NCI-H69 (cell line): ENCODE results near the gene SUMO2.
"Not testable (repeated sequence)": the region's sequence is repeated elsewhere in the genome, so short reads cannot be mapped to it uniquely, and the experiment has no call there.

Experiments used
- DNase-seq: peaks from one replicate; lab custom pipeline; 2025; lab: John Stamatoyannopoulos, UW

SUMO2 gene

DNA sequence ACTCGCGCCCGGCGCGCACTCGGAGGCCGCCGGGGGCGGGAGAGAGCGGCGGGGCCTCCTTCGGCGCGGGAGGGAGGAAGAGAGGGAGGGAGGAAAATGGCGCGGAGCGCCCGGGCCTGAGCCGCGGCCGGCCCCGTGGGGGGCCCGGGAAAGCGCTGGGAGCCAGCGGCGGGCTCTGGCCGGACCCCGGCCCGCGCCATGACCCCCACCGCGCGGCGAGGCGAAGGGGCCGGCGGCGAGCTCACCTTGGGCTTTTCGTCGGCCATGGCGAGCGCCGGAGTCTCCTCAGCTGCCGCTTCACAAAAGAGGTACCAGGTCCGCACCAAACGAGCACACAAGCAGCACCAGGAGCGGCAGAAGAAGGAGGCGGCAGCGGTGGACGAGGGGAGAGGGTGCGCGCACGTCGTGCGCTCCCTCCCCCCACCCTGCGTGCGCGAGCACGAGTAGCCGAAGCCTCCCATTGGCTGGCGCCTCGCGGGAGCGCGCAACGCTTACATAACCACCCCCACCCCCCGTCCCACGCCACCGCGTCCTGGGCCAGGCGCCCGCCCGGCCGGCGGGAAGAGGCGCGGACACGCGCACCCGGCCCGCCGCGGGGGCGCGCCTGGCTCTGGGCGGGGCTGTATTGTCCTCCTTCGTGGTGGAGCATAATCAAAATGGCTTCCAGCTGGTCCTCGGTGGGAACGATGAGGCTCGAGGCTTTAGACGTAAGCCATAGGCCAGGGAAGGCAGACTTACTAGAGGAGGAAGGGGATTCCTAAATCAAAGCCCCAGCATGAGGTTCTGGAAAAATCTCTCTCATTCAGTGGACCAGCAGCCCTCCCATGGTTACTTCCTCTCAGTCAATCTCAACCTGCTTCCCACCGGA lies at the start of gene SUMO2:
TSS of gene SUMO2 (minus strand) at position 391 of the 868 bp plus-strand sequence. CDS start at position 266, 125 bp downstream.
- DNase-seq: peak; percentile 99

DNA sequence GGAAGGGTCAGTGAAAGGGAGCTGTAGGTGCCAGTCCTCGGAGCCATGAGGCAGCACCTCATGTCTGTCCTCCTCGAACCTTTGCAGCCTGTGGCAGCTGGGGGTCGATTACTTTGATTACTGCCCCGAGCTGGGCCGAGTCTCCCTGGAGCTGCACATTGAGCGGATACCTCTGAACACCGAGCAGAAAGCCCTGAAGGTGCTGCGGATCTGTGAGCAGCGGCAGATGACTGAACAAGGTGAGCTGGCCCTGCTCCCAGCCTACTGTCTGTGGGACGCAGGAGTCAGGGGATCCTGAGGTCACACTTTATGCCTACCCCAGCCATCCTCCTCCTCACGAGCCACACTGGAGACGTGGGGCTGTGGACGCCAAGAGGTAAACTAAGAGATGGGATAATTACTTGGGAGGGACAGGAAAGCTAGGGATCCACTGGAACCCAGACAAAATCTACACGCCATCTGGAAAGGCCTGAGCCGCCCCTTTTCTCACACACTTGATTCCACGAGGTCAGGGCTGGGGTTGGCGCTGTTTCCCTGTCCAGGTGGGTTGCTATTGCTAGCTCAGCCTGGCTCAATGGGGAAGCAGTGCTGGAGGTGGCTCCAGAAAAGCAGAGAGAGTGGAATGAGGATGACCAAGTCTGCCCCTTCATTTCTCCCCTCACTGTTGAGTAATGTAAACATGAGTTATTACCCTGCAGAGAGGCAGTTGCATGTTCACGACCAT lies 49.1 kb upstream of the SUMO2 start:
- no peak for DNase-seq

- DNase-seq: no peak
Measured at GRCh38 chr17:75231071-75231470, 48.3 kb upstream of the SUMO2 start.

GRCh38 chr17:75228847-75229246 lies 46.1 kb upstream of the SUMO2 start:
- DNase-seq: no peak

- no peak for DNase-seq
Measured at GRCh38 chr17:75228305-75228704, 45.5 kb upstream of the SUMO2 start.

DNA sequence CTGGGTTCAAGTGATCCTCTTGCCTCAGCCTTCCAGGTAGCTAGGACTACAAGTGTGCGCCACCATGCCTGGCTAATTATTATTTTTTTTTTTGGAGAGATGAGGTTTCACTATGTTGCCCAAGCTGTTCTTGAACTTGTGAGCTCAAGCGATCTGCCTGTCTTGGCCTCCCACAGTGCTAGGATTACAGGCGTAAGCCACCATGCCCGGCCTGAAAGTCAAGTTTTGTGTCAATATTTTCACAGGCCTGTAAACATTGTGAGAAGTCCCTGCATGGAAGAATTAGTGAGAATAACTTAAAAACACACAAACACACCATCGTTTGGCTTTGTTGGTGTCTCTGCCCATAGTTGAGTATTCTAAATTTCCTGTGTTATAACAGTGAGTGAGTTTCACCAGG lies 45.0 kb upstream of the SUMO2 start:
- DNase-seq: no peak

- no peak for DNase-seq
Measured at GRCh38 chr17:75225016-75225415, 42.3 kb upstream of the SUMO2 start.

DNA sequence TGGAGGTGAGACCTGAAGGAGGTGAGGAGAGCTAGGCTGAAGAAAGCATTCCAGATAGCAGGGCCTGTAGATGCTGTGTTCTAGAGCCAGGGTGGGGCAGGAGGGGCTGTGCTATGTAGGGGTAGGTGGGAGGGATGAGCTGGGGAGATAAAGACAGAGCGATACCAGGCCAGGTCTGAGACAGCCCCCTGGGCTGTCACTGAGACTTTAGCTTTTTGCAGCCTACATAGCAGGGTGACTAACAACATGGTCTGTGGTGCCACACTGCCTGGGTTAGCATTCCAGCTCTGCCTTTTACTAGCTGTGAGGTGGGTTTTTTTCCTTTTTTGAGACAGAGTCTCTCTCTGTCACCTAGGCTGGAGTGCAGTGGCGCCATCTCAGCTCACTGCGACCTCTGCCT lies 37.1 kb upstream of the SUMO2 start:
- DNase-seq: no peak

DNA sequence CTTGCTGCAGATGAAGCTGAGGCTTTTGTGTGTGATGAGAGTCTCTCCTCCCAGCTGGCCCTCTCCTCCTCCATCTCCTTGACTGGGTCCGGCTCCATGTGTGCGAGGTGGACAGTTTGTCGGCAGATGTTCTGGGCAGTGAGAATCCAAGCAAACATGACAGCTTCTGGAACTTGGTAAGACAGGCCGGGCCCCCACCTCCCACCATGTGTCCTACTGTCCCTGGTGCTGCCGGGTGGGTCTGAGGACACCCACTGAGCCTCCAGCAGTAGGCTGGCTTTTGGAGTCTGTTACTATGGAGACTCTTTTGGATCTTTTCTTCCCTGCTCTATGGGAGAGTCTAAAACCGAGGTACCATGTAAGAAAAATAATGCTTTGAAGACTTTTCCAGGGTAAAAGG lies 35.4 kb upstream of the SUMO2 start:
- no peak for DNase-seq

DNA sequence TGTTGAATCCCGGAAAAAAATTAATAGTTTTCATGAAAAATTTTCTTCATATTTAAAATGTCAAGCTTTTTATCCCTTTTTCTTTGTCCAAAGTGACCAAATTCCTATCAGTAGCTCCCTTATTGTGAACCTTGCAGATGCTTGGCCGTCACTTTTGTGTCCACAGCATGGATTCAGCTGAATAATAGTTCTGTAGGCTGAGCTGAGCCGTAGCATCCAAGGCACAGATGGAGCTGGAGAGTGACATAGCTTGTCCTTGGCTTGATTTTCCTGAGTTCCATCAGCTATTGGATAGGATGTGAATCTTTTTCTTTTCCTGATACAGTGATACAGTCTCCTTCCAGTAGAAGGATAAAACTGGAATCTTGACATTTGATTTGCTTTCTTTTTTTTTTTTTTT lies 26.3 kb upstream of the SUMO2 start:
- DNase-seq: no peak

GRCh38 chr17:75208161-75208560 lies 25.4 kb upstream of the SUMO2 start:
- DNase-seq: no peak

- DNase-seq: no peak
Measured at GRCh38 chr17:75207760-75208159, 25.0 kb upstream of the SUMO2 start.

DNA sequence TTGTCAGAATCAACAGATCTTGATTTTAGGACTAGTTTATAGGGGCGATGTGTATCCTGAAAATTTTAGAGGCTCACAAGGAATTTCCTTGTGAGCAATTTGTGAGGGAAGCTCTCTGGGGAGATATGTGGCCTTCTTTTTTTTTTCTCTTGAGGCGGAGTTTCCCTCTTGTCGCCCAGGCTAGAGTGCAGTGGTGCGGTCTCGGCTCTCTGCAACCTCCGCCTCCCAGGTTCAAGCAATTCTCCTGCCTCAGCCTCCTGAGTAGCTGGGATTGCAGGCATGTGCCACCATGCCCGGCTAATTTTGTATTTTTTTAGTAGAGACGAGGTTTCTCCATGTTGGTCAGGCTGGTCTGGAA lies 24.3 kb upstream of the SUMO2 start:
- DNase-seq: not testable (repeated sequence)

- DNase-seq: no peak
Measured at GRCh38 chr17:75205793-75206163, 23.0 kb upstream of the SUMO2 start.

DNA sequence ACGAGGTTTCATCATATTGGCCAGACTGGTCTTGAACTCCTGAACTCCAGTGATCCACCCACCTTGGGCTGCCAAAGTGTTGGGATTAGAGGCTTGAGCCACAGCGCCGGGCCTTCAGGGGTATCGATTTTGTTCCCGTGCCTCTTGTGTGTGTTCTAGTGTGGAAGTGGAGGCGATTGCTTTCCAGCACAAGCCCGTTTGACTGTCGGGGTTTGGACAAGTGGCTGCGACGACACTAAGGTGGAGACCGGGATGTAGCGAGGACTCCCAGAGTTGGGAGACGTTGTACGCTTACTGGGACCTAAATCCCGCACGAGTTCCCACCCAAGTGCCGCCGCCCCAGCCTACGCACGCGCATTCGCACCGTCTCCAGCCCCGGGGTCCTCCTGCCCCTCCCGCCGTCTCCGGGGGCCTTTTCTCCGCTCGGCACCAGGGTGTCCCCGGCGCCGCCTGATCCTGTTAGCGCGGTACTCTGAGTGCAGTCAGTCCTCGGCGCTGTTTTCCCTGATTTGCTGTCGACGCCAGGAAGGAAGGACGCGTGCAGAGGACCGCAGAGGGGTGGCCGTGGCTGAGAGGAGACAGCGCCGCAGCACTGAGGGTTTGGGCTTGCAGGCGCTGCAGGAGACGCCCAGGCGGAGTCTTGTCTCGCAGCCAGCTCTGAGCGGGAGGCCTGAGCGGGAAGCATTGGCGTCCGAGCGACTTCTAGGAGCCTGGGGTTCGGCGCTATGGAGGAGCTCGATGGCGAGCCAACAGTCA lies 22.5 kb upstream of the SUMO2 start, which contains the start of gene NUP85:
TSS of gene NUP85 (plus strand) at position 643 of the 756 bp plus-strand sequence. CDS start at position 726, 83 bp downstream.
- DNase-seq: peak; percentile 97

DNA sequence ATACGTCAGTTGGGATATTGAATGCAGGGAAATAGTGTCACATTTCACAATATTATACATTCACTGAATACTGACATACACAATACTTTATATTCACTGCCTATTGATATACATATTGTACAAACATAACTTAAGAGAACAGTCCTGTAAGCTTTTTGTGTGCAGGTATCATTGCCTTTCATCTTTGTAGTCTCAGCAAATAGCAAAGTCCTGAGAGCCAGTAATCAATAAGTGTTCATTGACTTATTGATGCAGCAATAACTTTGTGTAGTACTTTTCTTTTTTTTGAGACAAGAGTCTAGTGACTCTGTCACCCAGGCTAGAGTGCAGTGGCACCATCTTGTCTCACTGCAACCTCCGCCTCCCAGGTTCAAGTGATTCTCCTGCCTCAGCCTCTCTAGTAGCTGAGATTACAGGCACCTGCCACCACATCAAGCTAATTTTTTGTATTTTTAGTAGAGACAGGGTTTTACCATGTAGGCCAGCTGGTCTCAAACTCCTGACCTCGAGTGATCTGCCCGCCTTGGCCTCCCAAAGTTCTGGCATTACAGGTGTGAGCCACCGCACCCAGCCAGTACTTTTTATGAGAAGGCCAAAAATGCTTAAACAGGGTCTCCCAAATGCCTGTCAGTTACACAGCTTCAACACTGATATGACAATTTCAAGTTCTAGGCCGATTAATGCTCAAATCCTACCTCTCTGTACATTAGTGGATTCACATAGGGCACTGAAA lies 17.3 kb upstream of the SUMO2 start:
- DNase-seq: no peak

GRCh38 chr17:75194879-75195278 lies 12.1 kb upstream of the SUMO2 start:
- DNase-seq: no peak

- DNase-seq: no peak
Measured at GRCh38 chr17:75191584-75191983, 8.8 kb upstream of the SUMO2 start.

- no peak for DNase-seq
Measured at GRCh38 chr17:75188614-75189013, 5.9 kb upstream of the SUMO2 start.

GRCh38 chr17:75183999-75184884 lies 1.5 kb upstream of the SUMO2 start:
- no peak for DNase-seq

DNA sequence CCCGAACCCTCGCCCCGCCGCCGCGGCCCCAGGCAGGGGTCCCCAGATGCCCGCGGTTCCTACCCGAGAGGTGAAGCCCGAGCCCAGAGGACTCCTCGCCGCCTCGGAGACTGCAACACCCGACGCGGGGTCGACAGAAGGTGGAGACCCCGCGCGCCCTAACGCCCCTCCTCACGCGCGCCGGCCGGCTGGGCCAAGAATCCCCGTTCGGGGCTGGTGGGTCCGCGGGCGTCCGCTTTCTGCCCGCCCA lies 515 bp downstream of the SUMO2 start:
- DNase-seq: no peak
